NCI-H128 (cell line): ENCODE results near the gene SPACA5.
A peak's percentile ranks its signal among the peaks of the same experiment; 100 is the strongest.
"Not testable (repeated sequence)": the region's sequence is repeated elsewhere in the genome, so short reads cannot be mapped to it uniquely, and the experiment has no call there.

Experiments used
- DNase-seq: peaks from one replicate; lab custom pipeline; 2025; ENCODE audit not compliant: unreplicated experiment; lab: John Stamatoyannopoulos, UW

SPACA5 gene

GRCh38 chrX:48021026-48021900 is 14.5 kb downstream of the SPACA5 start:
- DNase-seq = peak; percentile 79

- no peak for DNase-seq
Measured at GRCh38 chrX:48022100-48022499, 15.3 kb downstream of the SPACA5 start.

GRCh38 chrX:48022738-48023137 is 15.9 kb downstream of the SPACA5 start:
- no peak for DNase-seq

DNA sequence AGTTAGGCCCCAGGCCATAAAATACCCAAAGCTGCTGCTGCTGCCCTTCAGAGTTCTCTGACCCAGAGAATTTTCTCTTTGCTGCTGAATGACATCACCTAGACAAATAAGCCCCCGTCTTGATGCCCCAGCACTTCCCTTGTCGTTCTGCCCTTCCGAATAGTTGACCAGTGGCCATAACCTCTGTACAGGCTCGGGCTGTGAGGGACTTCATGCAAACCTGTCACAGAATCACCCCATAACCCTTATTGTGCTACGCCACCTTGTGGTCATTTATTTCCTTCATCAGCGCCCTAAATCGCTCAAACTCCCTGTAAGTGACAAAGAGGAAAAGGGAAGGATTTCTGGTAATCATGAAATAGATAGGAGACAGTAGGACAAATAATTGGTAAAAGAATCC is 18.8 kb downstream of the SPACA5 start:
- DNase-seq = peak; percentile 14

DNA sequence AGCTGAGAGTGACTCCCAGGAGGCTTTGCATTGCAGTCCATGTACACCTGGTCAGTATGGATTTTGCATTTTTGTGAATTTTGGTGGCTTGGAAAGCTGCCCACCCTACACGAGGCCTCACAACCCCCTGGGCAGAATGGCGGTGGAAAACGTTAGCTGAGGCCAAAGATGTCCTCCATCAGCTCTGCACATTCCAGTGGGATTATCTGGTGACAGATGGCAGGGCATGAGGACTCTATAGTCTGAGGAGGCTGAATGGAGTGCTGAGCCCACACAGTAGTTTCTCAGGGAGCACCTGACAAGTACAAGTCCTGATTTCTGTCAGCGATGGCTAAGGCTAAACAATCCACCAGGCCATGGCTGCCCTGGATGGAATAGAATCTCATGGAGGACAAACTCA is 20.8 kb downstream of the SPACA5 start:
- not testable (repeated sequence) for DNase-seq

GRCh38 chrX:48028091-48028490 is 21.3 kb downstream of the SPACA5 start:
- DNase-seq = no peak

GRCh38 chrX:48030237-48030636 is 23.4 kb downstream of the SPACA5 start:
- DNase-seq = no peak

GRCh38 chrX:48030641-48031173 is 23.9 kb downstream of the SPACA5 start:
- DNase-seq = not testable (repeated sequence)

DNA sequence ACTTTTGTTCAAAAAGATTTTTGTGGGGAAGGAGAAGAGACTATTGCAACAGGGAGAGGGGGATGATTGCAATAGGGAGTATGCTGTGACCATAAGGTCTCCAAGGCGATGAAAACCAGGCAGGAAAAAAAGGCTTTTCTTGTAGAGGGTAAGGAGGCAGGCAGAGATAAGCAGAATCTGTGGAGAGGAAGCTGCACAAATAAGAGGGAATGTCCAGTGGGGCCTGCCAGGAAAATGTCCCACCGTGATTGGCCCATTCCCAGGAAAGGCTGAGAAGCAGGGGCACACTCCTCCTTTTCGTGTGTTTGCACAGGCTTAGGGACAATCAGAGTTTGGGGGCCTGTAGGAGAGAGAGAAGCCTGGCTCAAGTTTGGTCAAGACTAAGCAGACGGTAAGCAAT is 29.1 kb downstream of the SPACA5 start:
- DNase-seq = no peak

DNA sequence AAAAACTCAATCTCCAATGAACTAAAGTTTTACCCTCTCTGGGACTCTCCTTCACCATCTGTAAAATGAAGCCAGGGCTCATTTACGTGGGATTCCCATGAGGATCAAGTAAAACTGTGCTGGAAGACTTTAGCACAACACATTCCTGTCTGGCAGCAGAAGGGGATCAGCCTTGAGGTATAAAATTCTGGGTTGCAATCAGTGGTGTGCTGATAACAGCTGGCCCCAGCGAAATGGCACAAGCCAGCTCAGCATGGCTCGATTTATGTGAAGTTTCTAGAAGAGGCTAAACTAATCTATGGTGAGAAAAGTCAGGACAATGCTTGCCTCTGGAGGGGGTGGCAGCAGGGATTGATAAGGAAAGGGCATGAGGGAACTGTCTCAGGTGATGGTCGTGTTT is 36.3 kb downstream of the SPACA5 start:
- no peak for DNase-seq

GRCh38 chrX:48045410-48046311 is 38.9 kb downstream of the SPACA5 start:
- DNase-seq = no peak

GRCh38 chrX:48046846-48047245 is 40.1 kb downstream of the SPACA5 start:
- DNase-seq = no peak

- no peak for DNase-seq
Measured at GRCh38 chrX:48058621-48059295, 52.0 kb downstream of the SPACA5 start.

- DNase-seq = no peak
Measured at GRCh38 chrX:48059296-48059639, 52.5 kb downstream of the SPACA5 start.
